Measurements from ENCODE around the gene KRT27. TPM values are rescaled to one million over a fixed set of nuclear protein-coding genes. Genes with fewer than 3 reads are reported as not detected.
A peak's percentile ranks its signal among the peaks of the same experiment; 100 is the strongest.
"Not testable (repeated sequence)": the region's sequence is repeated elsewhere in the genome, so short reads cannot be mapped to it uniquely, and the experiment has no call there.

The KRT27 gene
- total RNA-seq, 1 experiment from 2014 or later, result not detected

GRCh38 chr17:40818343-40818732 lies 36.0 kb upstream of the KRT27 start:
- Histone ChIP-seq H3K27me3 (ENCODE audit: control insufficient read depth, insufficient read depth, low read length) (no peaks in the 10 kb centered on the region; the same call in 1 of the 2 replicates), H3K4me3 (ENCODE audit: insufficient read depth, low read depth, low read length) (peak overlapping the region; percentile 50), H3K36me3 (replicated peaks; ENCODE audit: control insufficient read depth, insufficient read depth, low read length) (peaks cover 2% of the 10 kb centered on the region; the same call in 1 of the 2 replicates)
- no peak for DNase-seq

- Histone ChIP-seq H3K4me3 (ENCODE audit: insufficient read depth, low read depth, low read length) (no peak overlapping the region), H3K36me3 (replicated peaks; ENCODE audit: control insufficient read depth, insufficient read depth, low read length) (peaks cover 2% of the 10 kb centered on the region; the same call in 1 of the 2 replicates), H3K27me3 (ENCODE audit: control insufficient read depth, insufficient read depth, low read length) (no peaks in the 10 kb centered on the region; the same call in 1 of the 2 replicates)
- no peak for DNase-seq
Measured at GRCh38 chr17:40817103-40817682, 34.8 kb upstream of the KRT27 start.

- no peak for DNase-seq
- H3K27me3 ChIP-seq (ENCODE audit: control insufficient read depth, insufficient read depth, low read length), result no peaks in the 10 kb centered on the region; the same call in 1 of the 2 replicates
- no peak overlapping the region for H3K4me3 ChIP-seq (ENCODE audit: insufficient read depth, low read depth, low read length)
- H3K36me3 ChIP-seq (replicated peaks; ENCODE audit: control insufficient read depth, insufficient read depth, low read length), result peaks cover 2% of the 10 kb centered on the region; the same call in 1 of the 2 replicates
Measured at GRCh38 chr17:40816569-40816968, 34.2 kb upstream of the KRT27 start.

GRCh38 chr17:40815381-40815780 lies 33.0 kb upstream of the KRT27 start:
- Histone ChIP-seq H3K36me3 (replicated peaks; ENCODE audit: control insufficient read depth, insufficient read depth, low read length) (peaks cover 2% of the 10 kb centered on the region; the same call in 1 of the 2 replicates), H3K27me3 (ENCODE audit: control insufficient read depth, insufficient read depth, low read length) (no peaks in the 10 kb centered on the region; the same call in 1 of the 2 replicates)
- DNase-seq, result no peak

GRCh38 chr17:40814657-40815056 lies 32.3 kb upstream of the KRT27 start:
- H3K36me3 ChIP-seq (replicated peaks; ENCODE audit: control insufficient read depth, insufficient read depth, low read length); H3K27me3 ChIP-seq (ENCODE audit: control insufficient read depth, insufficient read depth, low read length); DNase-seq; H3K4me3 ChIP-seq (ENCODE audit: insufficient read depth, low read depth, low read length): not testable (repeated sequence)

More at GRCh38 chr17:40815381-40815780, 33.0 kb upstream of the KRT27 start:
- H3K4me3 ChIP-seq (ENCODE audit: insufficient read depth, low read depth, low read length), result no peak overlapping the region

- DNase-seq, result no peak
Measured at GRCh38 chr17:40813804-40814203, 31.5 kb upstream of the KRT27 start.

GRCh38 chr17:40812639-40813038 lies 30.3 kb upstream of the KRT27 start:
- DNase-seq, result no peak
- peaks cover 8% of the 10 kb centered on the region; the same call in 1 of the 2 replicates for H3K27me3 ChIP-seq (ENCODE audit: control insufficient read depth, insufficient read depth, low read length)
- H3K36me3 ChIP-seq (replicated peaks; ENCODE audit: control insufficient read depth, insufficient read depth, low read length), result peaks cover 2% of the 10 kb centered on the region; the same call in 1 of the 2 replicates
- no peak overlapping the region for H3K4me3 ChIP-seq (ENCODE audit: insufficient read depth, low read depth, low read length)

More at GRCh38 chr17:40813804-40814203, 31.5 kb upstream of the KRT27 start:
- Histone ChIP-seq H3K4me3 (ENCODE audit: insufficient read depth, low read depth, low read length) (no peak overlapping the region), H3K27me3 (ENCODE audit: control insufficient read depth, insufficient read depth, low read length) (peaks cover 8% of the 10 kb centered on the region; the same call in 1 of the 2 replicates), H3K36me3 (replicated peaks; ENCODE audit: control insufficient read depth, insufficient read depth, low read length) (peaks cover 2% of the 10 kb centered on the region; the same call in 1 of the 2 replicates)

- peaks cover 8% of the 10 kb centered on the region; the same call in 1 of the 2 replicates for H3K27me3 ChIP-seq (ENCODE audit: control insufficient read depth, insufficient read depth, low read length)
- no peak for DNase-seq
- H3K4me3 ChIP-seq (ENCODE audit: insufficient read depth, low read depth, low read length), result no peak overlapping the region
- no peaks in the 10 kb centered on the region for H3K36me3 ChIP-seq (replicated peaks; ENCODE audit: control insufficient read depth, insufficient read depth, low read length)
Measured at GRCh38 chr17:40810494-40810893, 28.1 kb upstream of the KRT27 start.

- Histone ChIP-seq H3K27me3 (ENCODE audit: control insufficient read depth, insufficient read depth, low read length) (peaks cover 9% of the 10 kb centered on the region; the same call in 1 of the 2 replicates), H3K4me3 (ENCODE audit: insufficient read depth, low read depth, low read length) (no peak overlapping the region), H3K36me3 (replicated peaks; ENCODE audit: control insufficient read depth, insufficient read depth, low read length) (no peaks in the 10 kb centered on the region)
- DNase-seq, result no peak
Measured at GRCh38 chr17:40809721-40810421, 27.5 kb upstream of the KRT27 start.

GRCh38 chr17:40806131-40806530 lies 23.8 kb upstream of the KRT27 start:
- DNase-seq, result no peak
- H3K36me3 ChIP-seq (replicated peaks; ENCODE audit: control insufficient read depth, insufficient read depth, low read length), result no peaks in the 10 kb centered on the region
- H3K27me3 ChIP-seq (ENCODE audit: control insufficient read depth, insufficient read depth, low read length), result peaks cover 11% of the 10 kb centered on the region; the same call in 1 of the 2 replicates
- no peak overlapping the region for H3K4me3 ChIP-seq (ENCODE audit: insufficient read depth, low read depth, low read length)

GRCh38 chr17:40803617-40804082 lies 21.3 kb upstream of the KRT27 start:
- no peak overlapping the region for H3K4me3 ChIP-seq (ENCODE audit: insufficient read depth, low read depth, low read length)
- peaks cover 3% of the 10 kb centered on the region; the same call in 1 of the 2 replicates for H3K27me3 ChIP-seq (ENCODE audit: control insufficient read depth, insufficient read depth, low read length)
- peak; percentile 82 for DNase-seq
- no peaks in the 10 kb centered on the region for H3K36me3 ChIP-seq (replicated peaks; ENCODE audit: control insufficient read depth, insufficient read depth, low read length)

GRCh38 chr17:40801157-40801556 lies 18.8 kb upstream of the KRT27 start:
- Histone ChIP-seq H3K27me3 (ENCODE audit: control insufficient read depth, insufficient read depth, low read length) (peaks cover 3% of the 10 kb centered on the region; the same call in 1 of the 2 replicates), H3K4me3 (ENCODE audit: insufficient read depth, low read depth, low read length) (no peak overlapping the region), H3K36me3 (replicated peaks; ENCODE audit: control insufficient read depth, insufficient read depth, low read length) (no peaks in the 10 kb centered on the region)
- DNase-seq, result no peak

GRCh38 chr17:40800381-40800780 lies 18.0 kb upstream of the KRT27 start:
- H3K4me3 ChIP-seq (ENCODE audit: insufficient read depth, low read depth, low read length), result no peak overlapping the region
- no peak for DNase-seq
- H3K36me3 ChIP-seq (replicated peaks; ENCODE audit: control insufficient read depth, insufficient read depth, low read length), result no peaks in the 10 kb centered on the region
- H3K27me3 ChIP-seq (ENCODE audit: control insufficient read depth, insufficient read depth, low read length), result peaks cover 3% of the 10 kb centered on the region; the same call in 1 of the 2 replicates

GRCh38 chr17:40799859-40800258 lies 17.5 kb upstream of the KRT27 start, which contains the start of gene KRT28:
KRT28 (minus strand) TSS chr17:40799959; CDS start chr17:40799893, 66 bp downstream.
- Histone ChIP-seq H3K27me3 (ENCODE audit: control insufficient read depth, insufficient read depth, low read length) (peaks cover 2% of the 10 kb centered on the region; the same call in 1 of the 2 replicates), H3K4me3 (ENCODE audit: insufficient read depth, low read depth, low read length) (no peak within 1 kb of the TSS), H3K36me3 (replicated peaks; ENCODE audit: control insufficient read depth, insufficient read depth, low read length) (no peaks in the 10 kb centered on the region)
- DNase-seq, result no peak

Data from H7 (cell line).